Fibroblast of villous mesenchyme (primary cell): ENCODE measurements around the gene SGMS1. TPM values are rescaled to one million over a fixed set of nuclear protein-coding genes. Genes with fewer than 3 reads are reported as not detected.

Experiments
- DNase-seq: peaks from one replicate; pipeline ENCODE4 v3.0.0-alpha.2; 2010; ENCODE audit warnings: low read depth
- H3K4me3 ChIP-seq: 2 replicates; pipeline ENCODE4 v1.5.1; 2011; ENCODE audit warnings: low read depth, mild to moderate bottlenecking, low read length
- CTCF ChIP-seq: IDR thresholded peaks from 2 replicates; pipeline ENCODE4 v1.5.1; 2012; ENCODE audit warnings: low read depth, mild to moderate bottlenecking, low read length; ENCODE audit not compliant: insufficient read depth
- total RNA-seq: library from RNA; depleted of rRNA; stranded (reverse); fragments of >200 nt; gene quantifications from 2 replicates; pipeline ENCODE4 v1.2.3, GENCODE V29; 2012

SGMS1 gene
- total RNA-seq, 1 donor = 57.9 TPM

GRCh38 chr10:50417486-50417885 is 206.3 kb downstream of the SGMS1 start:
- H3K4me3 ChIP-seq = peak overlapping the region; percentile 83
- DNase-seq = peak; percentile 49
- no peak for TF ChIP-seq CTCF

GRCh38 chr10:50416881-50417280 is 206.9 kb downstream of the SGMS1 start:
- TF ChIP-seq CTCF = no peak
- peak overlapping the region; percentile 83 for H3K4me3 ChIP-seq
- peak; percentile 23 for DNase-seq

- peak overlapping the region; percentile 83 for H3K4me3 ChIP-seq
- peak; percentile 24 for DNase-seq
- TF ChIP-seq CTCF = peak; percentile 2
These were observed 207.5 kb downstream of the SGMS1 start for GRCh38 chr10:50416181-50416824.

- TF ChIP-seq CTCF = no peak
- no peak overlapping the region for H3K4me3 ChIP-seq
- DNase-seq = no peak
These were observed 208.5 kb downstream of the SGMS1 start for GRCh38 chr10:50415292-50415691.

- peak; percentile 70 for DNase-seq
- TF ChIP-seq CTCF = no peak
- H3K4me3 ChIP-seq = no peak overlapping the region
These were observed 213.5 kb downstream of the SGMS1 start for GRCh38 chr10:50410066-50410811.

- no peak for DNase-seq
These were observed 216.5 kb downstream of the SGMS1 start for GRCh38 chr10:50407076-50407801.

More at GRCh38 chr10:50407076-50407801, 216.5 kb downstream of the SGMS1 start:
- no peak for TF ChIP-seq CTCF
- no peak overlapping the region for H3K4me3 ChIP-seq
